Measurements from ENCODE around the gene HDAC9.
"Not testable (repeated sequence)": the region's sequence is repeated elsewhere in the genome, so short reads cannot be mapped to it uniquely, and the experiment has no call there.

The HDAC9 gene

GRCh38 chr7:19030281-19030680, 534.7 kb downstream of the HDAC9 start:
- no peak overlapping the region for H3K27ac ChIP-seq
- TF ChIP-seq ZFX (IDR thresholded peaks at IDR 0.05): no peak
- TF ChIP-seq CTCF (conservative IDR thresholded peaks at IDR 0.05): no peak

- H3K27ac ChIP-seq: not testable (repeated sequence)
Measured at GRCh38 chr7:19032942-19033341, 537.4 kb downstream of the HDAC9 start.

GRCh38 chr7:19051767-19052375, 556.3 kb downstream of the HDAC9 start:
- TF ChIP-seq ZFX (IDR thresholded peaks at IDR 0.05): no peak
- peak; percentile 85 for TF ChIP-seq CTCF (conservative IDR thresholded peaks at IDR 0.05)
- H3K27ac ChIP-seq: no peak overlapping the region
